Skeletal muscle cell (primary cell): ENCODE measurements around the gene IL20RB.
A peak's percentile ranks its signal among the peaks of the same experiment; 100 is the strongest.
"Not testable (repeated sequence)": the region's sequence is repeated elsewhere in the genome, so short reads cannot be mapped to it uniquely, and the experiment has no call there.

ENCODE experiments used
- DNase-seq: peaks from one replicate; pipeline ENCODE4 v3.0.0-alpha.2; 2010; ENCODE audit warnings: low read depth
- H3K4me3 ChIP-seq: 2 replicates; pipeline ENCODE4 v1.5.1; 2011; ENCODE audit warnings: low read depth, mild to moderate bottlenecking, control low read depth, low read length, moderate library complexity

IL20RB gene

GRCh38 chr3:136942803-136943202 lies 15.0 kb upstream of the IL20RB start:
- no peak for DNase-seq
- no peak overlapping the region for H3K4me3 ChIP-seq

GRCh38 chr3:136943436-136943835 lies 14.3 kb upstream of the IL20RB start:
- DNase-seq: no peak

GRCh38 chr3:136946978-136947377 lies 10.8 kb upstream of the IL20RB start:
- DNase-seq: no peak
- no peak overlapping the region for H3K4me3 ChIP-seq

More at GRCh38 chr3:136943436-136943835, 14.3 kb upstream of the IL20RB start:
- no peak overlapping the region for H3K4me3 ChIP-seq

GRCh38 chr3:136947477-136947876 lies 10.3 kb upstream of the IL20RB start:
- no peak for DNase-seq
- H3K4me3 ChIP-seq: no peak overlapping the region

- H3K4me3 ChIP-seq: no peak overlapping the region
- no peak for DNase-seq
These were observed 8.6 kb upstream of the IL20RB start for GRCh38 chr3:136949146-136949545.

- H3K4me3 ChIP-seq: no peak overlapping the region
- DNase-seq: no peak
These were observed 8.1 kb upstream of the IL20RB start for GRCh38 chr3:136949708-136950107.

- H3K4me3 ChIP-seq: no peak overlapping the region
- no peak for DNase-seq
These were observed 7.2 kb upstream of the IL20RB start for GRCh38 chr3:136950623-136951022.

GRCh38 chr3:136952292-136952691 lies 5.5 kb upstream of the IL20RB start:
- no peak for DNase-seq
- no peak overlapping the region for H3K4me3 ChIP-seq

- no peak overlapping the region for H3K4me3 ChIP-seq
- DNase-seq: no peak
These were observed 3.5 kb upstream of the IL20RB start for GRCh38 chr3:136954251-136954650.

- no peak for DNase-seq
- no peak overlapping the region for H3K4me3 ChIP-seq
These were observed 2.6 kb upstream of the IL20RB start for GRCh38 chr3:136954980-136955780.

- no peak overlapping the region for H3K4me3 ChIP-seq
- peak; percentile 70 for DNase-seq
These were observed 2.0 kb upstream of the IL20RB start for GRCh38 chr3:136955813-136956212.

- DNase-seq: no peak
- no peak overlapping the region for H3K4me3 ChIP-seq
These were observed 812 bp upstream of the IL20RB start for GRCh38 chr3:136956971-136957370.

- no peak for DNase-seq
- no peak overlapping the region for H3K4me3 ChIP-seq
These were observed 1.2 kb downstream of the IL20RB start for GRCh38 chr3:136958939-136959338.

GRCh38 chr3:136959599-136959998 lies 1.8 kb downstream of the IL20RB start:
- DNase-seq: no peak
- no peak overlapping the region for H3K4me3 ChIP-seq

GRCh38 chr3:136960838-136961836 lies 3.4 kb downstream of the IL20RB start:
- H3K4me3 ChIP-seq: no peak overlapping the region
- DNase-seq: no peak

- no peak for DNase-seq
- no peak overlapping the region for H3K4me3 ChIP-seq
These were observed 5.1 kb downstream of the IL20RB start for GRCh38 chr3:136962927-136963326.

GRCh38 chr3:136969539-136969938 lies 11.8 kb downstream of the IL20RB start:
- not testable (repeated sequence) for H3K4me3 ChIP-seq, DNase-seq

- DNase-seq: no peak
- H3K4me3 ChIP-seq: no peak overlapping the region
These were observed 15.6 kb downstream of the IL20RB start for GRCh38 chr3:136973352-136973751.

- H3K4me3 ChIP-seq: no peak overlapping the region
- no peak for DNase-seq
These were observed 16.9 kb downstream of the IL20RB start for GRCh38 chr3:136974670-136975069.

GRCh38 chr3:136979204-136979603 lies 21.4 kb downstream of the IL20RB start:
- no peak overlapping the region for H3K4me3 ChIP-seq
- no peak for DNase-seq
